GM21515 (cell line): ENCODE measurements around the gene ZNF483.
A peak's percentile ranks its signal among the peaks of the same experiment; 100 is the strongest.
"Not testable (repeated sequence)": the region's sequence is repeated elsewhere in the genome, so short reads cannot be mapped to it uniquely, and the experiment has no call there.

Experiments
- ATAC-seq: cut with Tn5 transposase; IDR thresholded peaks from one replicate; pipeline ENCODE4 v1.9.1; 2021; ENCODE audit not compliant: unreplicated experiment

ZNF483 gene

DNA sequence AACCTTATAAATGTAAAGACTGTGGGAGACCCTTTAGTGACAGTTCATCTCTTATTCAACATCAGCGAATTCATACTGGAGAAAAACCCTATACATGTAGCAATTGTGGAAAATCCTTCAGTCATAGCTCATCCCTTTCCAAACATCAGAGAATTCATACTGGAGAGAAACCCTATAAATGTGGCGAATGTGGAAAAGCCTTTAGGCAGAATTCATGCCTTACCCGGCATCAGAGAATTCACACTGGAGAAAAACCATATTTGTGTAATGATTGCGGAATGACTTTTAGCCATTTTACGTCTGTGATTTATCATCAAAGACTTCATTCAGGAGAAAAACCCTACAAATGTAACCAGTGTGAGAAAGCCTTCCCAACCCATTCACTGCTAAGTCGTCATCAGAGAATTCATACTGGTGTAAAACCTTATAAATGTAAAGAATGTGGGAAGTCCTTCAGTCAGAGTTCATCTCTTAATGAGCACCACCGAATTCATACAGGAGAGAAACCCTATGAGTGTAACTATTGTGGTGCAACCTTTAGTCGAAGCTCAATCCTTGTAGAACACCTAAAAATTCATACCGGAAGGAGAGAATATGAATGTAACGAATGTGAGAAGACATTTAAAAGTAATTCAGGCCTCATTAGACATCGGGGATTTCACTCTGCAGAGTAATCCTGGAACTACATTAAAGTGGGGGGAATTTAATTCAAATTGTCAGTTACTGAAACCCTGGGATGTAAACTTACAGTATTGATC, 17.7 kb downstream of the ZNF483 start:
- no peak for ATAC-seq

- no peak for ATAC-seq
These were observed 23.6 kb downstream of the ZNF483 start for GRCh38 chr9:111548623-111549022.

DNA sequence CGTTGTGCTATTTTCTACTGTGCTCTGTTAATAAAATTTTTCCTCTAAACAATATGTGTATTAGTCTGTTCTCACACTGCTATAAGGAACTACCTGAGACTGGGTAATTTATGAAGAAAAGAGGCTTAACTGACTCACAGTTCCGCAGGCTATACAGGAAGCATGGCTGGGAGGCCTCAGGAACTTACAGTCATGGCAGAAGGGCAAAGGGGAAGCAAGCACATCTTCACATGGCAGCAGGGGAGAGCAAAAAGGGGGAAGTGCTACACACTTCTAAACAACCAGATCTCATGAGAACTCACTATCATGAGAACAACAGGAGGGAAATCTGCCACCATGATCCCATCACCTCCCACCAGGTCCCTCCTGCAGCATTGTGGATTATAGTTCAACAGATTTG, 30.4 kb downstream of the ZNF483 start:
- ATAC-seq: not testable (repeated sequence)

DNA sequence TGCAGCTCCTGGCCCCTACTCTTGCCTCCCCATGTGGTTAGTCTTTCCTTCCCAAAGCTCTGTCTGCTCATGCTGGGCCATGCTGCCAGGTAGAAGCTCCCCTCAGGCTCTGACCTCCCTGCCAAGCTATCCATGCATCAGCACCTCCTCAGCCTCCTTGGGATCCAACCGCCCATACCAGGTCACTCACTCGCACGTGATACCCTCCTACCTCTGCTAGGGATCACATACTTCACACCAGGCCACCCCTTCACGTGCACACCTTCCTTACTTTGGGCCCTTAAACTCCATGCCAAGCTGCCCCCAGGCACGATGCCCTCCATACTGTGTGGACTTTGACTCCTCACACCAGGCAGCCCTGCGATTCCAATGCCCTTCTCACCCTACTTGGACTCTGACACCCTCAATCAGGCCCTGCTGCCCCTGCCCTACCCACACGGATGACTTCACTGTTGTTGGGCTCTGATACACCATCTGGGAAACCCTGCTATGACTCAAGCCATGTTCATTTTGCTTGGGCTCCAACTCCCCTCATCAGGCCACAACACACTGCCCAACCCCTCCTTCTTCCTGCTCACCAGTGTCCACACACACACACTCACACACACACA, 34.1 kb downstream of the ZNF483 start:
- no peak for ATAC-seq

DNA sequence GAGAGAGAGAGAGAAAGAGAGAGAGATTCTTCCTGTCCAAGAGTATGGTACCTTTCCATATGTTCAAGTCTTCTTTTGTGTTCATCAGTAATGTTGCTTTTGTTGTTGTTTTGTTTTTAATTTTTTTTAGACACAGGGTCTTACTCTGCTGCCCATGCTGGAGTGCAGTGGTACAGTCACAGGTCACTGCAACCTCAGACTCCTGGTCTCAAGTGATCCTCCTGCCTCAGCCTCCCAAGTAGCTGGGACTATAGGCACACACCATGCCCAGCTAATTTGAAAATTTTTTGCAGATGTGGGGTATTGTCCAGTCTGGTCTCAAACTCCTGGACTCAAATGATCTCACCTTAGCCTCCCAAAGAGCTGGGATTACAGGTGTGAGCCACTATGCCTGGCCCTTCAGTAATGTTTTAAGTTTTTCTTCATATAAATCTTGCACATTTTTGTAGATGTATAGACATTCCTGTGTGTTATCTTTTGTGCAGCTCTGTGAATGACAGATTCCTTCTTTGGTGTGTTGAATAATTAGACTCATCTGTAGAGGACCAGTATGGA, 36.3 kb downstream of the ZNF483 start:
- no peak for ATAC-seq

- ATAC-seq: no peak
These were observed 41.3 kb downstream of the ZNF483 start for GRCh38 chr9:111566234-111566633.

GRCh38 chr9:111568127-111568526, 43.1 kb downstream of the ZNF483 start:
- not testable (repeated sequence) for ATAC-seq

DNA sequence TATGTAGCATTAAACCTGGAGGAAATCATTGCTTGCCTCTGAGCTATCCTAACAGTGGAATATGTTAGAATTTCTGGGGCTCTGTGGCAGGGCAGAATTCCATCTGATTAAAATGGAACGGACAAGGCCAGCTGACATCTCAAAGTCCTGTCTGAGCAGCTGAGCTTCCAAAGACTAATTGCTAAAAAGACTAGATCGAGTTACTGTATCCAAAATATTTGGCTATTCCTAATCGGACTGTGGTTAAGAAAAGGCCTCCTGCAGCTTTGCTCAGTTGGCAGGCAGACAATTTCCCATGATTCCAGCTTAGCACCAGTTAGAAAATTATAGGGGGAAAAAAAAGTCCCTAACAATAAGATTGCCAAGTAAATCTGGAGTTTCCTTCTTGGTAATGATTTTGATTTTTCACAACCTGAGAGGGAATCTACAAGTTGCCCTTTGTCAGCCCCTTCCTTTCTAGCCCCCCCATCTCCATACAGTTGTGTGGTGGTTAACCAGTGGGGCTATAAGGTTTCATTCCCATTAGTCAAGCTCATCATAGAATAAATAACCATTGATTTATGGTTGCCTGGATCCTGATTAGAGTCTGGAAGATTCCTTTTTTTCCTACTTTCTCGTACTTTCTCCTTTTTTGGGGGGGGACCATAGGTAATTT, 48.1 kb downstream of the ZNF483 start:
- ATAC-seq: no peak

DNA sequence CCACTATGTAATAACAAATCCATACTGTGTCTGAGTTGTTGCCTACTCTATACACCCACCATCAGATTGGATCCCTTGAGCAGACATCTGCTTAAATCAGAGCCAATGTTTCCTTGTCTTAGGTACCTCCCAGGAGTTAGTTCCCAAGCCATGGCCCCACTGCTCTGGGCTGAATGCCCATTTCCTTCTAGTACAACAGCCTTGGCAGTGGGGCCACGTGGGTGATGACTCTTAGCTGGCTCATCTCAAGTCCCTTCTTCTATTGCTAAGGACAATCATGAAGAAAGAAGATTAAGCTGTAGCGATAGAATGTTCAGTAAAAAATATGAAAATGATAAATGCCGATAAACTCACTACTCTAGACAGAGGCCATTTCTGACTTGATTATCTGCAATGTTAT, 57.9 kb downstream of the ZNF483 start:
- ATAC-seq: no peak

DNA sequence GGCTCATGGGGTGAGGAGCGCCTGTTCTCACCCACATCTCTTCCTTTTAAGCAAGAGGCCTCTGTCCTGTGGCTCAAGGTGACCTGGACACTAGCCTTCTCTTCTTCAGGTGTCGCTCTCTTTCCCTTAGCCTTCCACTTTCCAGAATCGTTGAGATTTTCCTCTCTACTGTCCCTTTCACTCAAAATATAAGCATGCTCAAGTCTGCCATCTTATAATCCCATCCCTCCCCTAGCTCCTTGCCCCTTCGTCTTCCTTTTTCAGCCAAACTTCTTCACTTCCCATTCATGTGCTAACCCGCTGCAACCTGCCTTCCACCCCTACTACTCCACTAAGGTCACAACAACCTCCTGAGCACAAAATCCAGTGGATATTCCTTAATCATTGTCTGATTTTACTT, 61.4 kb downstream of the ZNF483 start:
- ATAC-seq: no peak

DNA sequence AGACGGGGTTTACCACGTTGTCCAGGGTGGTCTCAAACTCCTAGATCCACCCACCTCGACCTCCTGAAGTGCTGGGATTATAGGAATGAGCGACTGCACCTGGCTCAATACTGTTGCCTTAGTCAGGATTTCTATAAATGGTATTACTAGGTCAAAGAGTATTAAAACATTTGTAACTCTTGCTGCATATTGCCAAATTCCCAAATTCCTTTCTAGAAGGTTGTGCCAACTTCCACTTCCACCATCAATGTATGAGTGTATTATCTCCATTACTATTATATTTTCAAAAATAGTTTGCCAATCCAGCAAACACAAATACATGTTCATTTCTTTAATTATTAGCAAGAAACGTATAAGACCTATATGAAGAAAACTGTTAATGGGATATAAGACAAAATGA, 63.9 kb downstream of the ZNF483 start:
- ATAC-seq: no peak

DNA sequence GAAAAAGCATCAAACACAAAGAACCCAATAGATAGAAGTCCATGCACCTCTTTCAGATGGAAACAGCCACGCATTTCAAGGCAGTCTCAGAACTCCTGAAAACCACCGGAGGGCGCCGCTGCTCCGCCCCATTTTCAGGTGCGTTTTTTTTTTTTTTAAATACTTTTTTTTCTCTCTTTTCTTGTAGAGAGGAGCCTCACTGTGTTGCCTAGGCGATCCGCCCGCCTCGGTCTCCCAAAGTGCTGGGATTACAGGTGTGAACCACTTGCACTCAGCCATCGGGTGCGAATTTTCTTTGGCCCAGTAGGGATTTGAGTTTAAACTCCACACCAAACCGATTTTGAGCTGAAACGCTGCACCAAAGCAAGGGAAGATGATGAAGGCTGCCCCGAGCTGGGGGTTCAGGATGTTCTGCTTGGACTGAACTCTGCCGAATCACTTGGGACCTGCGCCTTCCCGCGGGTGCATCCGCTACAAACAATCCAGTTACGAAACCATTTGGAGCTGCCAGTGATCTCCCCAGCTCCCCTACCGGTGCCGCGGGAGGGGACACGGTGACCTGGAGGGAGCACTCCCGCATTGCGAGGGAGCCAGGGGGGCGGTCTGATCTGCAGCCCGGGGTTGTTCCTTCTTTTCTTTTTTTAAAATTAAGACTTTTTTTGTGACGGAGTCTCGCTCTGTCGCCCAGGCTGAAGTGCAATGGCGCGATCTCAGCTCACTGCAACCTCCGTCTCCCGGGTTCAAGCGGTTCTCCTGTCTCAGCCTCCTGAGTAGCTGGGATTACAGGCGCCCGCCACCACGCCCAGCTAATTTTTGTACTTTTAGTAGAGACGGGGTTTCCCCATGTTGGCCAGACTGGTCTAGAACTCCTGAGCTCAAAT, 73.1 kb downstream of the ZNF483 start:
- peak; percentile 57 for ATAC-seq

GRCh38 chr9:111598733-111599091, 73.7 kb downstream of the ZNF483 start:
- no peak for ATAC-seq

DNA sequence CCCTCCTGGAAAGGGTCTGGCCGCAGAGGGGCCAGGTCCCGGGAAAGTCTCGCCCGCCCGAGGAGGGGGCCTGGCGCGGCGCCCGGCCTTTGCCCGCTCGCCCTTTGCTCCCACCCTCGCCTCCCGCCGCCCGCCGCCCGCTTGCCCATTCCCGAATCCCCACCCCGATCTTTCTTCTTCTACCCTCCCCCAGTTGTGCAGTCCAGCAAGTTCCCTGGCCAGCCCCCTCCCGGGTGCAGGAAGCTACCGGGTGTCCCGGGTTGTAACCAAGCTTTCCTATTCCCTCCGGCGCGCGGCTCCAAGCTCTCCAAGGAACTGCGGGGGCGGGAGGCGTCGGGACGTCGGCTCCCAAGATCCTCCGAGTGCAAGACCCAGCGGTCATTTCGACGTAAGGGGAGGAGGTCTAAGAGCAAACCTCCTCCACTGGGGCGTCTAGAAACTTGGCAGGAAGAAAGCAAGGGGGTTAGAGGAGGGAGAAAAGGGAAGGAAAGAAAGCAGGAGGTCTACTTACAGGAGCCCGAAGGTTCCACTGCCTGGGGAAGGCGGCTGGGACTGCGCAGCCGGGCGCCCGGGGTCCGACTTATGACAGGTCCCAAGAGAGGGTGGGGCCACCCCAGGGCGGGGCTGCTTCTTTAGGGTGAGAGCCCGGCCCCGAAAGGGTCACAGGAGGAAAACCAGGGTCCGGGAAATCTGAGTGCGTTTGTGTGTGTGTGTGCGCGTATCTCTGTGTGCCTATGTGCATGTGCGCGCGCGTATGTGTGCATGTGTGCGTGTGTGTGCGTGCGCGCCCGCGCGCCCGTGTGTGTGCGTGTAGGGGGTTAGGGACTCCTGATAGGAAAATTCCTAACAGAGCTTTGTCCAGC, 74.3 kb downstream of the ZNF483 start, which contains the start of gene PTGR1:
Gene PTGR1, minus strand, starts transcription at position 556 of the 863 bp plus-strand sequence. CDS start 2,225 bp downstream, outside the sequence.
- ATAC-seq: no peak

- ATAC-seq: no peak
These were observed 75.0 kb downstream of the ZNF483 start for GRCh38 chr9:111599955-111600343.

DNA sequence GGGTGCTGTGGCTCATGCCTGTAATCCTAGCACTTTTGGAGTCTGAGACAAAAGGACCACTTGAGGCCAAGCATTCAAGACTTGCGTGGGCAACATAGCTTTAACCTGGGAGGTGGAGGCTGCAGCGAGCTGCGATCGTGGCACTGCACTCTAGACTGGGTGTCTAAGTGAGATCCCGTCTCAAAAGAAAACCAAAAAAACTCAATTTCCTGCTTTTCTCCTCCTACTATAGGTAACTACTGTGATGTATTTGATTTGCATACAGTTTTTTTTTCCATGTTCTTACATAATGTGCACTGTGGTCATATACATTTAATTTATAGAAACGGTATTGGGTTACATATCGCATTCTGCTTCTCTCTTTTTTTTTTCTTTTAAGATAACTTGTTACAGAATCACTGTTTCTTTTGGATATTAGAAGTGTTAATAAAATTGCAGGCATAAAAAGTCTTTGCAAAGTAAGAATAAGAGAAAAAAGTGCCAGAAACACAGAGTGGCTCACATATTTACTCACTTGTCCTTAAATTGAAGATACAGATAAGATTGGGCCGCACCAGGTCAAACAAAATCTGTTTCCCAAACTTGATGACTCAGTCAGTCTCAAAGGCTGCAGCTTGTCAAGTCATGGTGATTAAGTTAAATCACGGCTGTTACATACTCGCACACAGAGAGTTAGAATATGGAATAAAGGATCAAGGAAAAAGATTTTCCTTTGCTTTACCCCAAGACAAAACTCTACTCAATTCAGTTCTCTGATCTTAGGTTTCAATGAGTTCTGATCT, 76.4 kb downstream of the ZNF483 start:
- no peak for ATAC-seq

DNA sequence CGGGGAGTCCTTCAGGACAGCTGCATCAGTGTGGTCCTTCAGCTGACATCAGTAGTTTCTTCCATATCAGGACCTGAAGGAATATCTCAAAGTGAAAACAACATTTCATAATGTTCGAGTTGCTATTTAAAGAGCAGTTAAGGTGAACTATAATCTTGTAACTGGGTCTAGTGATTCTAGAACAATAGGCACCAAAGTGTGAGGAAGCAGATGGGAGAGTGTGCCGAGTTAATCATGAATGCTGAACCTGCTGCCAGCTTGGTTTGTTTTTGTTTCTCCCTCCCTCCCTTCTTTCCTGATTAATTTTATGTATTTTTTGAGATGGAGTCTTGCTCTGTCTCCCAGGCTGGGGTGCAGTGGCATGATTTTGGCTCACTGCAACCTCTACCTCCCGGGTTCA, 78.1 kb downstream of the ZNF483 start:
- ATAC-seq: no peak

- no peak for ATAC-seq
These were observed 79.2 kb downstream of the ZNF483 start for GRCh38 chr9:111604054-111604615.

DNA sequence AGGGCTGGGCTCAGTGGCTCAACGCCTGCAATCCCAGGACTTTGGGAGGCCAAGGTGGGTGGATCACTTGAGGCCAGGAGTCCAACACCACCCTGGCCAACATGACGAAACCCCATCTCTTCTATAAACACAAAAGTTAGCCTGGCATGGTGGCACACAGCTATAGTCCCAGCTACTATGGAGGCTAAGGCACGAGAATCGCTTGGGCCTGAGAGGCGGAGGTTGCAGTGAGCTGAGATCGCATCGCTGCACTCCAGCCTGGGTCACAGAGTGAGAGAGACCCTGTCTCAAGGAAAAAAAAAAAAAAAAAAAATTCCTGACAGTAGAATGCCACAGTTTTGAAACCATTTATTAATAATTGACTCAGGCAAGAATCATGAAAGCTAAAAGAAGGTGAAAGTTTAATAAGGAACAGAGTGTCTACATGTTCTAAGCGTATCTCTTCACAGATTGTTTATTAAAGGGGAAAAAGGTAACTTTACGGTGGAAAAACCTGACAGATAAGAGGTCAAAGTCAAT, 80.1 kb downstream of the ZNF483 start:
- no peak for ATAC-seq
